ENCODE data around the gene S100B. TPM values are rescaled to one million over a fixed set of nuclear protein-coding genes. Genes with fewer than 3 reads are reported as not detected.

Gene S100B
- total and polyA plus RNA-seq, 2 donors, result 36.5 to 46.3 TPM

GRCh38 chr21:46549650-46550049 lies 55.2 kb downstream of the S100B start:
- peaks cover 0 to 3% of the 10 kb centered on the region in 2 donors for H3K9me3 ChIP-seq (ENCODE audit: control insufficient read depth in 2 of 2, insufficient read depth in 1 of 2, low read length in 1 of 2)
- no peak overlapping the region for H3K27ac ChIP-seq (ENCODE audit: low read depth in 1 of 2, low read length in 1 of 2)
- no peak for DNase-seq (ENCODE audit: low read depth in 6 of 9, low spot score in 9 of 9)
- peaks cover 42 to 57% of the 10 kb centered on the region in 2 donors for H3K36me3 ChIP-seq (ENCODE audit: control insufficient read depth in 2 of 2, insufficient read depth in 2 of 2, low read length in 1 of 2)
- H3K27me3 ChIP-seq (ENCODE audit: control insufficient read depth in 2 of 2, insufficient read depth in 1 of 2, low read length in 1 of 2), result no peaks in the 10 kb centered on the region
- H3K4me1 ChIP-seq (ENCODE audit: control insufficient read depth in 2 of 2, insufficient read depth in 2 of 2, low read length in 2 of 2), result peaks cover 0 to 31% of the 10 kb centered on the region in 2 donors
- 98% methylated on average over 18 of the region's 18 CpGs for WGBS
- no peak overlapping the region for H3K4me3 ChIP-seq (ENCODE audit: low read length in 2 of 2)

Other genes starting within 250 kb of the S100B start
- 11.9 TPM for gene DIP2A, start 146.2 kb downstream of the S100B start, total RNA-seq
- gene DIP2A, start 146.2 kb downstream of the S100B start, polyA plus RNA-seq, result 53.1 TPM
- 83.9 TPM for gene PRMT2, start 30.6 kb upstream of the S100B start, total RNA-seq
- gene PRMT2, start 30.6 kb upstream of the S100B start, polyA plus RNA-seq, result 98.8 TPM